ENCODE data around the gene STK25. TPM values are rescaled to one million over a fixed set of nuclear protein-coding genes. Genes with fewer than 3 reads are reported as not detected.
A peak's percentile ranks its signal among the peaks of the same experiment; 100 is the strongest.

The STK25 gene
- total RNA-seq, 1 donor from 2014 or later = 211 TPM

DNA sequence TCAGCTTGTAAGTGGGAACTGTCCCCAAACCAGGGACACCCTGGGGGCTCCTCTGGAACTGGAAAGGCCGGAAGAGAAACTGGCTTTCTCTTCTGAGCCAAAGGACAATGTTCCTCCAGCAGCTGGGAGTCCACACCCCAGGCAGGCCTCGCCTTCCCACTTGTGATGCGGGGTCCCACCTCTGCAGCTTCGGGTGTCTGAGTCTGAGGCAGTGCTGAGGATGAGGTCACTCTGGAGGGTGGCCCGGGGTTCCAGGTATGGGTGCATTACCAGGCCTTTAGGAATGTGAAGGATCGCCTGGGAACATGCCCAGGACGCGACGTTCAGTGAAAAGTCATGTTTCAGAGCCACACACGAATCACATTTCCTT is 32.0 kb upstream of the STK25 start:
- peaks cover 22% of the 10 kb centered on the region for H3K4me1 ChIP-seq (ENCODE audit: insufficient read depth, low read length)
- FAIRE-seq = no peak
- Mint-ChIP-seq H3K4me3 (ENCODE audit: unreplicated experiment) (peak overlapping the region; percentile 73), H3K27ac (ENCODE audit: unreplicated experiment) (peak overlapping the region; percentile 88), H3K27me3 (ENCODE audit: low read depth, unreplicated experiment) (peaks cover 17% of the 10 kb centered on the region), H3K36me3 (ENCODE audit: low read depth, unreplicated experiment) (no peaks in the 10 kb centered on the region), H3K4me1 (ENCODE audit: low read depth, unreplicated experiment) (peaks cover 4% of the 10 kb centered on the region), H3K9me3 (ENCODE audit: unreplicated experiment) (no peaks in the 10 kb centered on the region)
- no peak for TF ChIP-seq EZH2 (IDR thresholded peaks at IDR 0.05; ENCODE audit: insufficient read depth, low read length)
- TF ChIP-seq, protein P1, sequence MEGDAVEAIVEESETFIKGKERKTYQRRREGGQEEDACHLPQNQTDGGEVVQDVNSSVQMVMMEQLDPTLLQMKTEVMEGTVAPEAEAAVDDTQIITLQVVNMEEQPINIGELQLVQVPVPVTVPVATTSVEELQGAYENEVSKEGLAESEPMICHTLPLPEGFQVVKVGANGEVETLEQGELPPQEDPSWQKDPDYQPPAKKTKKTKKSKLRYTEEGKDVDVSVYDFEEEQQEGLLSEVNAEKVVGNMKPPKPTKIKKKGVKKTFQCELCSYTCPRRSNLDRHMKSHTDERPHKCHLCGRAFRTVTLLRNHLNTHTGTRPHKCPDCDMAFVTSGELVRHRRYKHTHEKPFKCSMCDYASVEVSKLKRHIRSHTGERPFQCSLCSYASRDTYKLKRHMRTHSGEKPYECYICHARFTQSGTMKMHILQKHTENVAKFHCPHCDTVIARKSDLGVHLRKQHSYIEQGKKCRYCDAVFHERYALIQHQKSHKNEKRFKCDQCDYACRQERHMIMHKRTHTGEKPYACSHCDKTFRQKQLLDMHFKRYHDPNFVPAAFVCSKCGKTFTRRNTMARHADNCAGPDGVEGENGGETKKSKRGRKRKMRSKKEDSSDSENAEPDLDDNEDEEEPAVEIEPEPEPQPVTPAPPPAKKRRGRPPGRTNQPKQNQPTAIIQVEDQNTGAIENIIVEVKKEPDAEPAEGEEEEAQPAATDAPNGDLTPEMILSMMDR (IDR thresholded peaks at IDR 0.05; ENCODE audit: insufficient read depth, low read depth, low read length) = no peak
- H3K4me3 ChIP-seq (ENCODE audit: insufficient read depth, low read depth, low read length) = peak overlapping the region; percentile 55
- H3K79me2 ChIP-seq (ENCODE audit: insufficient read depth, low read length) = no peaks in the 10 kb centered on the region
- H3K27me3 ChIP-seq (ENCODE audit: insufficient read depth, low read length) = peaks cover 4% of the 10 kb centered on the region
- DNase-seq (ENCODE audit: low read depth) = peak; percentile 49
- H3K9ac ChIP-seq (ENCODE audit: low read length) = no peak overlapping the region
- no peaks in the 10 kb centered on the region for H4K20me1 ChIP-seq (ENCODE audit: insufficient read depth, low read length)
- H3K4me2 ChIP-seq (ENCODE audit: low read length) = peak overlapping the region; percentile 86
- H3K36me3 ChIP-seq (ENCODE audit: insufficient read depth, low read length) = no peaks in the 10 kb centered on the region
- H3K9me3 ChIP-seq (ENCODE audit: insufficient read depth, low read depth, low read length) = no peaks in the 10 kb centered on the region
- peak overlapping the region; percentile 79 for H2AFZ ChIP-seq (ENCODE audit: low read depth, low read length)
- H3K27ac ChIP-seq (ENCODE audit: low read depth, low read length) = no peak overlapping the region

DNA sequence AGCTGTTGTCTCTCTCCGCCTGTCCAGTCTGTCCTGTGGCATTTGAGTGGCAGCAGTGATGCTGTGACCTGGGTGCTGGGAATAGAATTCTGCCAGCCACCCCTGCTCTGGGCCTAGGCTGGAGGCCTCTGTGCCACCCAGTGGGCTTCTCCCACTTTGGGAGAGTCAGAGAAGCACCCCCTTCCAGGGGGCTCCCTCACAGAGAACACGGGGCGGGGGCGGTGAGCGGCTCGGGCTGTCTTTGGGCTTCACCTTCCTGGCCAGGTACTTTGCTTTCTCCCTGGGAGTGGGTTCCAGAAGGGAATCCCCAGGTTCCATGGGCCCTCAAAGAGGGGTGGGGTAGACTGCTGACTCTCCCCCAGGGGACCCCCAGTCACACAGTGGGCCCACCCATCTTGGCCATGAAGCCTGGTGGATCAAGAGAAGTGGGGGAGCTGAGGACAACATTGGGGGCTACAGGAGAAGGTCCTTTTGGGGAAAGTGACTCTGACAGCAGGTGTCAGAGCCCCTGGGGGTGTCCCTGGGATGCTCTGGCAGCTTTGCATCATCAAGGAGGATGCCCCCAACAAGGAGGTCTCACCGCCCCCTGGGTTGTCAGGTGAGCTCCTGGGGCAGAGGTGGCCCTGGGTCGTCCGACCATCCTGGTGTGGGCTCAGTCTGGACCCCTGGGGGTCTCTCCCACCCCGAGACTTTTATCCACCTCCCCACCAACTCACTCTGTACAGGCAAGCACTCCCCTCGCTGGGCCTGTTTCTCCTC is 31.4 kb upstream of the STK25 start:
- H3K4me3 ChIP-seq (ENCODE audit: insufficient read depth, low read depth, low read length) = no peak overlapping the region
- H3K9ac ChIP-seq (ENCODE audit: low read length) = no peak overlapping the region
- no peak for TF ChIP-seq EZH2 (IDR thresholded peaks at IDR 0.05; ENCODE audit: insufficient read depth, low read length)
- TF ChIP-seq, protein P1 (IDR thresholded peaks at IDR 0.05; ENCODE audit: insufficient read depth, low read depth, low read length) = no peak
- H3K4me1 Mint-ChIP-seq (ENCODE audit: low read depth, unreplicated experiment) = peaks cover 4% of the 10 kb centered on the region
- no peak overlapping the region for H2AFZ ChIP-seq (ENCODE audit: low read depth, low read length)
- DNase-seq (ENCODE audit: low read depth) (no peak), FAIRE-seq (no peak)
- peak overlapping the region; percentile 88 for H3K27ac Mint-ChIP-seq (ENCODE audit: unreplicated experiment)
- peaks cover 4% of the 10 kb centered on the region for H3K27me3 ChIP-seq (ENCODE audit: insufficient read depth, low read length)
- no peaks in the 10 kb centered on the region for H3K9me3 ChIP-seq (ENCODE audit: insufficient read depth, low read depth, low read length)
- H4K20me1 ChIP-seq (ENCODE audit: insufficient read depth, low read length) = no peaks in the 10 kb centered on the region
- H3K27ac ChIP-seq (ENCODE audit: low read depth, low read length) = no peak overlapping the region
- no peak overlapping the region for H3K4me2 ChIP-seq (ENCODE audit: low read length)
- peaks cover 17% of the 10 kb centered on the region for H3K4me1 ChIP-seq (ENCODE audit: insufficient read depth, low read length)
- no peak overlapping the region for H3K4me3 Mint-ChIP-seq (ENCODE audit: unreplicated experiment)
- H3K79me2 ChIP-seq (ENCODE audit: insufficient read depth, low read length) = no peaks in the 10 kb centered on the region
- no peaks in the 10 kb centered on the region for H3K9me3 Mint-ChIP-seq (ENCODE audit: unreplicated experiment)
- H3K27me3 Mint-ChIP-seq (ENCODE audit: low read depth, unreplicated experiment) = peaks cover 18% of the 10 kb centered on the region
- H3K36me3 Mint-ChIP-seq (ENCODE audit: low read depth, unreplicated experiment) = no peaks in the 10 kb centered on the region
- H3K36me3 ChIP-seq (ENCODE audit: insufficient read depth, low read length) = no peaks in the 10 kb centered on the region
